WTC11 (cell line): ENCODE data around the gene NSMCE1. TPM values are rescaled to one million over a fixed set of nuclear protein-coding genes. Genes with fewer than 3 reads are reported as not detected.
A peak's percentile ranks its signal among the peaks of the same experiment; 100 is the strongest.

ENCODE experiments used
- ATAC-seq: fragments of 200-7000 bp; cut with Tn5 transposase; 2 replicates; pipeline ENCODE4 v1.10.0; 2021; ENCODE audit warnings: mild to moderate bottlenecking, moderate library complexity
- CTCF ChIA-PET: fragments of 300-600 bp; sonication (Branson Sonifier 250); formaldehyde crosslinking; loops from one replicate; lab custom pipeline; 2021; ENCODE audit warnings: antibody characterized with exemption; lab: Charles Lee
- POLR2A ChIA-PET: fragments of 350-600 bp; sonication (Branson Sonifier 250); formaldehyde crosslinking; loops from one replicate; lab custom pipeline; 2021; ENCODE audit warnings: antibody characterized with exemption; lab: Charles Lee
- DNase-seq: peaks from one replicate; pipeline ENCODE4 v3.0.0; 2021; ENCODE audit warnings: low spot score
- H3K27ac Mint-ChIP-seq: 2 replicates; pipeline ENCODE4 v1.8.0; 2021; ENCODE audit warnings: mixed read lengths
- H3K27me3 Mint-ChIP-seq: 2 replicates; pipeline ENCODE4 v1.8.0; 2021; ENCODE audit warnings: low read depth, mild to moderate bottlenecking, moderate library complexity, mixed read lengths
- H3K36me3 Mint-ChIP-seq: 2 replicates; pipeline ENCODE4 v1.8.0; 2021; ENCODE audit warnings: mixed read lengths
- H3K4me1 Mint-ChIP-seq: 2 replicates; pipeline ENCODE4 v1.8.0; 2022; ENCODE audit warnings: mixed read lengths
- H3K4me3 Mint-ChIP-seq: 2 replicates; pipeline ENCODE4 v1.8.0; 2021; ENCODE audit warnings: mild to moderate bottlenecking, moderate library complexity, mixed read lengths
- H3K9me3 Mint-ChIP-seq: 2 replicates; pipeline ENCODE4 v1.8.0; 2021; ENCODE audit warnings: mixed read lengths
- CDX4 ChIP-seq: fragments of 250-450 bp; sonication (Bioruptor Pico); IDR thresholded peaks from 2 replicates; pipeline ENCODE4 v1.9.0; 2021; ENCODE audit warnings: moderate library complexity, mild to moderate bottlenecking, inconsistent platforms, borderline replicate concordance
- ESRRA ChIP-seq: sonication (generic); formaldehyde crosslinking; IDR thresholded peaks from 2 replicates; pipeline ENCODE4 v1.8.1; 2022; ENCODE audit warnings: mild to moderate bottlenecking, missing genetic modification reagents, borderline replicate concordance
- FOXJ3 ChIP-seq: sonication (generic); formaldehyde crosslinking; IDR thresholded peaks from 2 replicates; pipeline ENCODE4 v1.9.0; 2021; ENCODE audit warnings: missing genetic modification reagents, mild to moderate bottlenecking, borderline replicate concordance
- FOXP1 ChIP-seq: sonication (generic); formaldehyde crosslinking; IDR thresholded peaks from 2 replicates; pipeline ENCODE4 v1.8.0; 2022; ENCODE audit warnings: missing genetic modification reagents, mild to moderate bottlenecking, moderate library complexity, borderline replicate concordance
- IRF2 ChIP-seq: sonication (generic); formaldehyde crosslinking; IDR thresholded peaks from 2 replicates; pipeline ENCODE4 v1.8.0; 2022; ENCODE audit warnings: low read depth, missing genetic modification reagents, borderline replicate concordance
- MXD4 ChIP-seq: fragments of 250-450 bp; sonication (Bioruptor Pico); IDR thresholded peaks from 2 replicates; pipeline ENCODE4 v1.8.0; 2021; ENCODE audit warnings: mild to moderate bottlenecking, moderate library complexity, borderline replicate concordance
- NFYB ChIP-seq: sonication (generic); formaldehyde crosslinking; conservative IDR thresholded peaks from 2 replicates; pipeline ENCODE4 v1.8.0; 2022; ENCODE audit warnings: low read depth, missing genetic modification reagents
- SP1 ChIP-seq: sonication (generic); formaldehyde crosslinking; conservative IDR thresholded peaks from 2 replicates; pipeline ENCODE4 v1.8.1; 2022; ENCODE audit warnings: missing genetic modification reagents
- STAT6 ChIP-seq: sonication (generic); formaldehyde crosslinking; conservative IDR thresholded peaks from 2 replicates; pipeline ENCODE4 v1.8.1; 2023; ENCODE audit warnings: mild to moderate bottlenecking, low read depth, missing genetic modification reagents, moderate library complexity
- TCF7 ChIP-seq: sonication (generic); formaldehyde crosslinking; IDR thresholded peaks from 2 replicates; pipeline ENCODE4 v1.8.0; 2022; ENCODE audit warnings: mild to moderate bottlenecking, low read depth, missing genetic modification reagents, moderate library complexity
- total RNA-seq: library from RNA; stranded (reverse); gene quantifications from 3 replicates; pipeline ENCODE4 v1.2.3, GENCODE V29; 2021
- TF ChIP-seq, protein P1 (sequence below): fragments of 250-450 bp; sonication (Bioruptor Pico); IDR thresholded peaks from 2 replicates; pipeline ENCODE4 v1.8.0; 2021; ENCODE audit warnings: mild to moderate bottlenecking
- TF ChIP-seq, protein P2 (sequence below): fragments of 250-450 bp; sonication (Bioruptor Pico); IDR thresholded peaks from 2 replicates; pipeline ENCODE4 v1.9.0; 2021; ENCODE audit warnings: mild to moderate bottlenecking, borderline replicate concordance
- TF ChIP-seq, protein P3 (sequence below): sonication (generic); formaldehyde crosslinking; IDR thresholded peaks from 2 replicates; pipeline ENCODE4 v1.8.1; 2023; ENCODE audit warnings: mild to moderate bottlenecking, missing genetic modification reagents, borderline replicate concordance

Gene NSMCE1
- total RNA-seq, 1 experiment from 2014 or later = 29.4 TPM

GRCh38 chr16:27239026-27239425, 29.5 kb downstream of the NSMCE1 start (continued):
- TF ChIP-seq, protein P1, sequence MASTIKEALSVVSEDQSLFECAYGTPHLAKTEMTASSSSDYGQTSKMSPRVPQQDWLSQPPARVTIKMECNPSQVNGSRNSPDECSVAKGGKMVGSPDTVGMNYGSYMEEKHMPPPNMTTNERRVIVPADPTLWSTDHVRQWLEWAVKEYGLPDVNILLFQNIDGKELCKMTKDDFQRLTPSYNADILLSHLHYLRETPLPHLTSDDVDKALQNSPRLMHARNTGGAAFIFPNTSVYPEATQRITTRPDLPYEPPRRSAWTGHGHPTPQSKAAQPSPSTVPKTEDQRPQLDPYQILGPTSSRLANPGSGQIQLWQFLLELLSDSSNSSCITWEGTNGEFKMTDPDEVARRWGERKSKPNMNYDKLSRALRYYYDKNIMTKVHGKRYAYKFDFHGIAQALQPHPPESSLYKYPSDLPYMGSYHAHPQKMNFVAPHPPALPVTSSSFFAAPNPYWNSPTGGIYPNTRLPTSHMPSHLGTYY (CRISPR knock-in tag) = no peak

DNA sequence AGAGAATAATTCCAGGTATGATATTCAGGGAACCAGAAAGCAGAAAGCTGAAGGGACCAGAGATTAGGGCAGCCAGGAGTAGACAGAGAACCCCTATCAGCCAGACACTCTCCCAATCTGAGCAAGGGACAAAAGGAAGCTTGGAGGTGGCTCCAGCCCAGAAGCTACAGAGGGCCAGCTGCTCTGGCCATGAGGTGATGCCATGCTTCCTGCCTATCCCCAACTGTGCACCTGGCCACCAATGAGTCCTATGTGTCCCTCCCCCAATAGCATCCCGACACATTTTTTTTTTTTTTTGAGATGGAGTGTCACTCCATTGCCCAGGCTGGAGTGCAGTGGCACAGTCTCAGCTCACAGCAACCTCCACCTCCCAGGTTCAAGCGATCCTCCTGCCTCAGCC, 30.0 kb downstream of the NSMCE1 start:
- POLR2A ChIA-PET = no interaction called here
- no peak overlapping the region for H3K4me3 Mint-ChIP-seq
- TF ChIP-seq FOXJ3 (CRISPR knock-in tag) = no peak
- TF ChIP-seq, protein P2, sequence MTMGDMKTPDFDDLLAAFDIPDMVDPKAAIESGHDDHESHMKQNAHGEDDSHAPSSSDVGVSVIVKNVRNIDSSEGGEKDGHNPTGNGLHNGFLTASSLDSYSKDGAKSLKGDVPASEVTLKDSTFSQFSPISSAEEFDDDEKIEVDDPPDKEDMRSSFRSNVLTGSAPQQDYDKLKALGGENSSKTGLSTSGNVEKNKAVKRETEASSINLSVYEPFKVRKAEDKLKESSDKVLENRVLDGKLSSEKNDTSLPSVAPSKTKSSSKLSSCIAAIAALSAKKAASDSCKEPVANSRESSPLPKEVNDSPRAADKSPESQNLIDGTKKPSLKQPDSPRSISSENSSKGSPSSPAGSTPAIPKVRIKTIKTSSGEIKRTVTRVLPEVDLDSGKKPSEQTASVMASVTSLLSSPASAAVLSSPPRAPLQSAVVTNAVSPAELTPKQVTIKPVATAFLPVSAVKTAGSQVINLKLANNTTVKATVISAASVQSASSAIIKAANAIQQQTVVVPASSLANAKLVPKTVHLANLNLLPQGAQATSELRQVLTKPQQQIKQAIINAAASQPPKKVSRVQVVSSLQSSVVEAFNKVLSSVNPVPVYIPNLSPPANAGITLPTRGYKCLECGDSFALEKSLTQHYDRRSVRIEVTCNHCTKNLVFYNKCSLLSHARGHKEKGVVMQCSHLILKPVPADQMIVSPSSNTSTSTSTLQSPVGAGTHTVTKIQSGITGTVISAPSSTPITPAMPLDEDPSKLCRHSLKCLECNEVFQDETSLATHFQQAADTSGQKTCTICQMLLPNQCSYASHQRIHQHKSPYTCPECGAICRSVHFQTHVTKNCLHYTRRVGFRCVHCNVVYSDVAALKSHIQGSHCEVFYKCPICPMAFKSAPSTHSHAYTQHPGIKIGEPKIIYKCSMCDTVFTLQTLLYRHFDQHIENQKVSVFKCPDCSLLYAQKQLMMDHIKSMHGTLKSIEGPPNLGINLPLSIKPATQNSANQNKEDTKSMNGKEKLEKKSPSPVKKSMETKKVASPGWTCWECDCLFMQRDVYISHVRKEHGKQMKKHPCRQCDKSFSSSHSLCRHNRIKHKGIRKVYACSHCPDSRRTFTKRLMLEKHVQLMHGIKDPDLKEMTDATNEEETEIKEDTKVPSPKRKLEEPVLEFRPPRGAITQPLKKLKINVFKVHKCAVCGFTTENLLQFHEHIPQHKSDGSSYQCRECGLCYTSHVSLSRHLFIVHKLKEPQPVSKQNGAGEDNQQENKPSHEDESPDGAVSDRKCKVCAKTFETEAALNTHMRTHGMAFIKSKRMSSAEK = no peak
- no peak for TF ChIP-seq IRF2 (CRISPR knock-in tag)
- no peak for TF ChIP-seq STAT6 (CRISPR knock-in tag)
- TF ChIP-seq CDX4 (CRISPR knock-in tag) = no peak
- no peak for TF ChIP-seq NFYB (CRISPR knock-in tag)
- TF ChIP-seq, all 79 proteins: peak for 0
- H3K4me1 Mint-ChIP-seq = peaks cover 41% of the 10 kb centered on the region
- H3K27me3 Mint-ChIP-seq = no peaks in the 10 kb centered on the region
- H3K9me3 Mint-ChIP-seq = no peaks in the 10 kb centered on the region
- DNase-seq (no peak), ATAC-seq (no peak)
- no peaks in the 10 kb centered on the region for H3K36me3 Mint-ChIP-seq
- CTCF ChIA-PET = interaction anchor here (0.6 to 6.4 kb wide), 7 partner anchors 28 to 140 kb away, joined by 3 to 109 read pairs (median 3); no protein-coding TSS in a partner anchor
- H3K27ac Mint-ChIP-seq = 0 out of 2 replicates have a peak overlapping the region, but pooled peaks have one; percentile 83

DNA sequence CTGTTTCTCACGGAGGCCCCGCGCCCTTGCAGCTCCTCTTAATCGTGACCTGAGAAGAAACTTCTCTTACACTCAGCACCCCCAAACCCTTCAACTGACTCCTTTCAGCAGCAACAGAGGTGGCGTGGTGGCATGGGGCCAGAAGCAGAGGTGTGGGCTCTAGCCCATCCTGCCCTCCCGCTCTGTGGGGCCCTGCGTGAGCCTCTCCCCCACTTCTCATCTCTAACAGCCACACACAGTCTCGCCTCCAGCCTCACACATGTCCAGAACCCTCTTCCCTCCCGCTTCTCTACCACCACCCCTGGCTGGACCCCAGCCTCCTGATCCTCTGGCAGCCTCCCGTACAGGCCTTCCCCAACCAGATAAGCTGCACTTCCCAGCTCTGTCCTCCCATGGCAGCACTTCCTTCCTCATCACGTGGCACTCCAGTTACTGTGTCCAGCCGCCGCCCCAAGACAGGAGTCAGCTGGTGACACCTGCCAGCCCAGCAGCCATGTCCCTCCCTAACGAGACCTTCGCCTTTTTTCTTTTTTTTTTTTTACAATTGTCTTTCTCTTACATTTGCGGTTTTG, 30.5 kb downstream of the NSMCE1 start:
- Mint-ChIP-seq H3K36me3 (no peaks in the 10 kb centered on the region), H3K4me1 (peaks cover 38% of the 10 kb centered on the region), H3K27ac (peak overlapping the region; percentile 83), H3K4me3 (no peak overlapping the region), H3K9me3 (no peaks in the 10 kb centered on the region), H3K27me3 (no peaks in the 10 kb centered on the region)
- no peak for TF ChIP-seq TCF7 (CRISPR knock-in tag)
- TF ChIP-seq, protein P3, sequence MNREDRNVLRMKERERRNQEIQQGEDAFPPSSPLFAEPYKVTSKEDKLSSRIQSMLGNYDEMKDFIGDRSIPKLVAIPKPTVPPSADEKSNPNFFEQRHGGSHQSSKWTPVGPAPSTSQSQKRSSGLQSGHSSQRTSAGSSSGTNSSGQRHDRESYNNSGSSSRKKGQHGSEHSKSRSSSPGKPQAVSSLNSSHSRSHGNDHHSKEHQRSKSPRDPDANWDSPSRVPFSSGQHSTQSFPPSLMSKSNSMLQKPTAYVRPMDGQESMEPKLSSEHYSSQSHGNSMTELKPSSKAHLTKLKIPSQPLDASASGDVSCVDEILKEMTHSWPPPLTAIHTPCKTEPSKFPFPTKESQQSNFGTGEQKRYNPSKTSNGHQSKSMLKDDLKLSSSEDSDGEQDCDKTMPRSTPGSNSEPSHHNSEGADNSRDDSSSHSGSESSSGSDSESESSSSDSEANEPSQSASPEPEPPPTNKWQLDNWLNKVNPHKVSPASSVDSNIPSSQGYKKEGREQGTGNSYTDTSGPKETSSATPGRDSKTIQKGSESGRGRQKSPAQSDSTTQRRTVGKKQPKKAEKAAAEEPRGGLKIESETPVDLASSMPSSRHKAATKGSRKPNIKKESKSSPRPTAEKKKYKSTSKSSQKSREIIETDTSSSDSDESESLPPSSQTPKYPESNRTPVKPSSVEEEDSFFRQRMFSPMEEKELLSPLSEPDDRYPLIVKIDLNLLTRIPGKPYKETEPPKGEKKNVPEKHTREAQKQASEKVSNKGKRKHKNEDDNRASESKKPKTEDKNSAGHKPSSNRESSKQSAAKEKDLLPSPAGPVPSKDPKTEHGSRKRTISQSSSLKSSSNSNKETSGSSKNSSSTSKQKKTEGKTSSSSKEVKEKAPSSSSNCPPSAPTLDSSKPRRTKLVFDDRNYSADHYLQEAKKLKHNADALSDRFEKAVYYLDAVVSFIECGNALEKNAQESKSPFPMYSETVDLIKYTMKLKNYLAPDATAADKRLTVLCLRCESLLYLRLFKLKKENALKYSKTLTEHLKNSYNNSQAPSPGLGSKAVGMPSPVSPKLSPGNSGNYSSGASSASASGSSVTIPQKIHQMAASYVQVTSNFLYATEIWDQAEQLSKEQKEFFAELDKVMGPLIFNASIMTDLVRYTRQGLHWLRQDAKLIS (CRISPR knock-in tag) = no peak
- TF ChIP-seq SP1 (CRISPR knock-in tag) = no peak
- TF ChIP-seq ESRRA (CRISPR knock-in tag) = no peak
- TF ChIP-seq MXD4 (CRISPR knock-in tag) = no peak
- TF ChIP-seq FOXP1 (CRISPR knock-in tag) = no peak
- ATAC-seq (no peak), DNase-seq (no peak)
- ChIA-PET CTCF (interaction anchor here (0.6 to 6.4 kb wide), 6 partner anchors 27 to 136 kb away, joined by 3 to 109 read pairs (median 3); no protein-coding TSS in a partner anchor), POLR2A (no interaction called here)
